Measurements from ENCODE around the gene STRIP1.

DNA sequence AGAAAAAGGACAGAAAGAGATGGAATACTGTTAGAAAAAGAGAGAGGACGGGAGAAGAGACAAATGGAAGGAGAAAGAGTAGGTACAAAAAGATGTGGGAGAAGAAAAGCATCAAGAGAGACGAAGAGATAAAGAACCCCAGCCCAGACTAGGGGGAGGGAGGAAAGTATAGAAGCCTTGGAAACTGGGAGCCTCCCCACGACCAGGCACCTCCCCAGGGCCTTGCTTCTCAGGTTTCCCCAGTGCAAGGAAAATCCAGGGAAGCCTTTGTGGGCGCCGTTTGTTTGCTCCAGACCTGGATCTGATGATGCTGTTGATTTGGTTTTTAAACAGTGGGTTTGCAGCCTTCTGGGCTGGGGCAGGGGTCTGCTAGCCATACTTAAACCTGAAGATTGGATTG is 51.2 kb downstream of the STRIP1 start:
- TF ChIP-seq CTCF (conservative IDR thresholded peaks at IDR 0.05 in 1 of 2, IDR thresholded peaks at IDR 0.05 in 1 of 2; ENCODE audit: low read depth in 1 of 2, low read length in 2 of 2) (no peak), EZH2 (IDR thresholded peaks at IDR 0.05; ENCODE audit: low read length, missing control alignments) (peak; percentile 2)

Data from fibroblast of lung (primary cell).